Fibroblast of mammary gland (primary cell): ENCODE data around the gene BORCS5.

Experiments
- DNase-seq: peaks from one replicate; pipeline ENCODE4 v3.0.0-alpha.2; 2010; ENCODE audit warnings: low read depth
- H3K4me3 ChIP-seq: 2 replicates; pipeline ENCODE4 v1.5.1; 2011; ENCODE audit warnings: low read depth, mild to moderate bottlenecking, low read length, moderate library complexity; ENCODE audit not compliant: control insufficient read depth
- TF ChIP-seq, protein P1 (sequence below): conservative IDR thresholded peaks from 2 replicates; pipeline ENCODE4 v1.5.1; 2011; ENCODE audit warnings: low read depth, low read length, inconsistent platforms; ENCODE audit not compliant: control insufficient read depth, insufficient read depth

BORCS5 gene

DNA sequence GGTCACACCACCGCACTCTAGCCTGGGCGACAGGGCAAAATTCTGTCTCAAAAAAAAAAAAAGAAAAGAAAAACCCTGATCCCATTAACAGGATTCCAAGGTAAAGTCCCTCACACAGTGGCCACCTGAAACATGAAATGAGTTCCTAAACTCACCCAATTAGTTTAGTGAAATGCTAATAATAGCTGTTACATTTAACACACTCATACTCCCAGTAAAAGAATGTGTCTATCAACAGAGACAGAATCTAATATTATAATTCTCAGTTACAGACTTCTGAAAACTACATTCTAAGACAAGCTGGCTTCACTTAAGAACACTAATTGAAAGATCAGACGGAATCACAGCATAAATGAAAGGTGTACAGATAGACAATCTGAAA, 161.6 kb downstream of the BORCS5 start:
- TF ChIP-seq, protein P1, sequence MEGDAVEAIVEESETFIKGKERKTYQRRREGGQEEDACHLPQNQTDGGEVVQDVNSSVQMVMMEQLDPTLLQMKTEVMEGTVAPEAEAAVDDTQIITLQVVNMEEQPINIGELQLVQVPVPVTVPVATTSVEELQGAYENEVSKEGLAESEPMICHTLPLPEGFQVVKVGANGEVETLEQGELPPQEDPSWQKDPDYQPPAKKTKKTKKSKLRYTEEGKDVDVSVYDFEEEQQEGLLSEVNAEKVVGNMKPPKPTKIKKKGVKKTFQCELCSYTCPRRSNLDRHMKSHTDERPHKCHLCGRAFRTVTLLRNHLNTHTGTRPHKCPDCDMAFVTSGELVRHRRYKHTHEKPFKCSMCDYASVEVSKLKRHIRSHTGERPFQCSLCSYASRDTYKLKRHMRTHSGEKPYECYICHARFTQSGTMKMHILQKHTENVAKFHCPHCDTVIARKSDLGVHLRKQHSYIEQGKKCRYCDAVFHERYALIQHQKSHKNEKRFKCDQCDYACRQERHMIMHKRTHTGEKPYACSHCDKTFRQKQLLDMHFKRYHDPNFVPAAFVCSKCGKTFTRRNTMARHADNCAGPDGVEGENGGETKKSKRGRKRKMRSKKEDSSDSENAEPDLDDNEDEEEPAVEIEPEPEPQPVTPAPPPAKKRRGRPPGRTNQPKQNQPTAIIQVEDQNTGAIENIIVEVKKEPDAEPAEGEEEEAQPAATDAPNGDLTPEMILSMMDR = no peak
- no peak overlapping the region for H3K4me3 ChIP-seq
- no peak for DNase-seq

DNA sequence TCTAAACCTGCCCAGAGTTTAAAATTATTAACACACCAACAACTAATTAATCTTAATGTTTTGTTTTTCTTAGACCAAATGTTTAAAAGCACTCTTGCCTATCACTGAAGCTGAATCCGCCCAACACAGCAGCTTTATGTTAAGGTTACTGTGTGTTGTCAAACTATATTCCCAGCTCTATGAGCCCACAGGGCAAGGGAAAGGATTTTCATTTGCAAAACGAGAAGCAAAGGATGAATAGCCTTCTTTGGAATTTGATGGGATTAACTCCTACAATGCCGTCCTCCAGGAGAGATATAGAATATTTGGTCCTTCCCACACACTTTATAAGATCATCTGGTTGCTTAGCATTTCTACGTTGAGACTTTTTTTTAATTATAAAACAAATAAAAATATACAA, 162.0 kb downstream of the BORCS5 start:
- no peak for DNase-seq
- TF ChIP-seq, protein P1 = no peak
- H3K4me3 ChIP-seq = no peak overlapping the region
